Measurements from ENCODE around the gene NDUFA8. TPM values are rescaled to one million over a fixed set of nuclear protein-coding genes. Genes with fewer than 3 reads are reported as not detected.
"Not testable (repeated sequence)": the region's sequence is repeated elsewhere in the genome, so short reads cannot be mapped to it uniquely, and the experiment has no call there.

The NDUFA8 gene
- total RNA-seq, 4 donors from 2014 or later, result 40.6 to 48.0 (median 45.7) TPM

DNA sequence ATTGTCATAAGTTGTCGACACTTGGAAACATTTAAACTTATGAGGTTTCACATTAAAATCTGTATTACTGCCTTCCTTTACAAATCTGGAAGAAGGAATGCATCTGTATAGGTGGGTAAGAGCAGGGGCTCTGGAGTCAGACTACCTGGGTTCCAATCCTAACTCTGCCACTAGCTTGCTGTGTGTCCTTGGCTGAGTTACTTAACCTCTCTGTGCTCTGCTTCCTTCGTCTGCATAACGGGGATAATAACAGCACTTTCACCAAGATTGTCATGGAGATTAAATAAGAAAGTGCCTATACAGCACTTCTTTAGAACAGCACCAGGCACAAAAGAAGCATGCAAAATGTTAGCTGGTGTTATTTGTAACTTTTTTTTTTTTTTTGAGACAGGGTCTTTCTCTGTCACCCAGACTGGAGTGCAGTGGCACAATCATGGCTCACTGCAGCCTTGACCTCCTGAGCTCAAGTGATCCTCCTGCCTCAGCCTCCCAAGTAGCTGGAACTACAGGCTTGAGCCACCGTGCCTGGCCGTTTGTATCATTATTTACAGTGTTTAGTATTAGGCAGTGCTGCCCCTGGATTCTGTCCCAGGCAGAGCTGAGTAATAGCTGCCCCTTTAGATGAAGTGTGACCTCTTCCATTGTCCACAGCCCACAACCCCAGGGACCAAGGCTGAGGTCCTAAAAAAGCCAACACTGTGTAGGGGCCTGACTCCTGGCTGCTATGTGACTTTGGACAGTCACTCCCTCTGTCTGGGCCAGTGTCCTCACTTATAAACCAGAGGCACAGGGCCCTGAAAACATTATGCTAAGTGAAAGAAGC is 41.0 kb downstream of the NDUFA8 start:
- no peaks in the 10 kb centered on the region for H3K9me3 ChIP-seq
- 62 to 64% methylated on average over 5 of the region's 5 CpGs for WGBS, 2 donors
- DNase-seq, result no peak
- H3K4me1 ChIP-seq, result peaks cover 0 to 10% (median 6%) of the 10 kb centered on the region in 3 donors
- peaks cover 0 to 7% (median 0%) of the 10 kb centered on the region in 4 donors for H3K27me3 ChIP-seq
- no peak overlapping the region for H3K27ac ChIP-seq
- TF ChIP-seq, protein P1, sequence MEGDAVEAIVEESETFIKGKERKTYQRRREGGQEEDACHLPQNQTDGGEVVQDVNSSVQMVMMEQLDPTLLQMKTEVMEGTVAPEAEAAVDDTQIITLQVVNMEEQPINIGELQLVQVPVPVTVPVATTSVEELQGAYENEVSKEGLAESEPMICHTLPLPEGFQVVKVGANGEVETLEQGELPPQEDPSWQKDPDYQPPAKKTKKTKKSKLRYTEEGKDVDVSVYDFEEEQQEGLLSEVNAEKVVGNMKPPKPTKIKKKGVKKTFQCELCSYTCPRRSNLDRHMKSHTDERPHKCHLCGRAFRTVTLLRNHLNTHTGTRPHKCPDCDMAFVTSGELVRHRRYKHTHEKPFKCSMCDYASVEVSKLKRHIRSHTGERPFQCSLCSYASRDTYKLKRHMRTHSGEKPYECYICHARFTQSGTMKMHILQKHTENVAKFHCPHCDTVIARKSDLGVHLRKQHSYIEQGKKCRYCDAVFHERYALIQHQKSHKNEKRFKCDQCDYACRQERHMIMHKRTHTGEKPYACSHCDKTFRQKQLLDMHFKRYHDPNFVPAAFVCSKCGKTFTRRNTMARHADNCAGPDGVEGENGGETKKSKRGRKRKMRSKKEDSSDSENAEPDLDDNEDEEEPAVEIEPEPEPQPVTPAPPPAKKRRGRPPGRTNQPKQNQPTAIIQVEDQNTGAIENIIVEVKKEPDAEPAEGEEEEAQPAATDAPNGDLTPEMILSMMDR (IDR thresholded peaks at IDR 0.05), result no peak
- no peak for TF ChIP-seq POLR2A (IDR thresholded peaks at IDR 0.05)
- intact Hi-C loops (cut with DNase I), result no loop called here
- no peak overlapping the region for H3K4me3 ChIP-seq
- no peaks in the 10 kb centered on the region for H3K36me3 ChIP-seq

DNA sequence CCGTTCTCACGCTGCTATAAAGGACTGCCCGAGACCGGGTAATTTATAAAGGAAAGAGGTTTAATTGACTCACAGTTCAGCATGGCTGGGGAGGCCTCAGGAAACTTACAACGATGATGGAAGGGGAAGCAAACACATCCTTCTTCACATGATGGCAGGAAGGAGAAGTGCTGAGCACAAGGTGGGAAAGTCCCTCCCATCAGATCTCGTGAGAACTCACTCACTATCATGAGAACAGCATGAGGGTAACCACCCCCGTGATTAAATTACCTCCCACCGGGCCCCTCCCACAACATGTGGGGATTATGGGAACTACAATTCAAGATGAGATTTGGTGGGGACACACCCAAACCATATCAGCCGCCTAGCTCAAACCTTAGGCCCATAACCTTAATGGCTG is 42.3 kb downstream of the NDUFA8 start:
- H3K9me3 ChIP-seq; H3K4me1 ChIP-seq; intact Hi-C loops (cut with DNase I); H3K27ac ChIP-seq; DNase-seq; H3K27me3 ChIP-seq; H3K4me3 ChIP-seq; H3K36me3 ChIP-seq: not testable (repeated sequence)
- 64 to 78% methylated on average over 8 to 9 of the region's 9 CpGs for WGBS, 2 donors

DNA sequence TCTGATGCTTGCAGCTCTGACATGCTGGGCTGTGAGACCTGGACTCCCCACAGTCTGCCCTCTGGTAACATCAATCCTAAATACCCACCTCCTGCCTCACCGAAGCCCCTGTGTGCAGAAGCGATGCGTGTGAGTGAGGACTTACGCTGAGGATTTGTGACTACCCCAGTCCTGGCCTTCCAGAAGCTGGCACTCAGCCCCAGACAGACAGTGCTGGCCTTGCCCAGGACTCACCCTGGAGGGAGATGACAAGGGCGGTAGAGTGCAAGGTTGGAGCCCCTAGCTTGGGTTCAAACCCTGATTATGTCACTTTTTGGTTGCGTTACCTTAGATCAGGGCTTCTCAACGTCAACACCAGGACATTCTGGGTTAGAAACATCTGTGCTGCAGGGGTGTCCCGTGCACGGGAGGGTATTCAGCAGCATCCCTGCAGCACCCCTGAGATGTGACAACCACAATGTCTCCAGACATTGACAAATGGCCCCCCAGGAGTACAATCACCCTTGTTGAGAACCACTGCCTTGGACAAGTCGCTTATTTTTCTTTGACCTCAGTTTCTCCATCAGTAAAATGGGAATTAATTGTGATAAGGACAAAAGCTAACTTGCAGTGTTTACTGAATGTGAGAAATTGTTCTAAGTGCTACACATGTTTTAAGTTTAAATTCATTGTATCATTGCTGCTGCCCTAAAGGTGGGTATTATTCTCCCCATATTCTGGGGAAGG is 43.0 kb downstream of the NDUFA8 start:
- Histone ChIP-seq H3K4me1 (no peaks in the 10 kb centered on the region), H3K4me3 (no peak overlapping the region), H3K36me3 (no peaks in the 10 kb centered on the region), H3K9me3 (no peaks in the 10 kb centered on the region), H3K27me3 (peaks cover 0 to 7% (median 0%) of the 10 kb centered on the region in 4 donors), H3K27ac (no peak overlapping the region)
- WGBS, 2 donors, result 84 to 85% methylated on average over 5 to 9 of the region's 10 CpGs
- TF ChIP-seq POLR2A (IDR thresholded peaks at IDR 0.05), result no peak
- intact Hi-C loops (cut with DNase I), result no loop called here
- no peak for DNase-seq

DNA sequence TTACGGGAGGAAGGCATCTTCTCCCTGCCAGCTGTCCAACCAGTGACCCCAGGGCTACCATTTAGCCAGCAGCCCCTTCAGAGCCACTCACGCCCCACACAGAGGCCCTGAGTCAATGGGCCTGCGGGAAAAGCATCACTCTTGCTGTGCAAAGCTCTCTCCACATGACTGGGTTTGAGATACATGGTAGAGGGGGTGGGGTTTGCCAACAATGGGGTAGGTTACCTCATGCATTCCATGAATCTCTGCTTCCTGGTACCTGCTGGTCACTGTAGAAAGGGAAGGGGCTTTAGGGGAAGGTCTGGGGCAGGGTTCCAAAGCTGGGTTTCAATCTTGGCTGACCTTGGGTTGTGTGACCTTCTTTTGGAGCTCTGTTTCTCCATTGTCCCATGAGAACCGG is 43.5 kb downstream of the NDUFA8 start:
- no peaks in the 10 kb centered on the region for H3K4me1 ChIP-seq
- no peak for TF ChIP-seq POLR2A (IDR thresholded peaks at IDR 0.05)
- TF ChIP-seq, protein P1 (IDR thresholded peaks at IDR 0.05), result no peak
- no peaks in the 10 kb centered on the region for H3K36me3 ChIP-seq
- DNase-seq, result no peak
- intact Hi-C loops (cut with DNase I), result no loop called here
- no peaks in the 10 kb centered on the region for H3K9me3 ChIP-seq
- 66 to 80% methylated on average over 1 to 3 of the region's 4 CpGs for WGBS, 2 donors
- H3K27ac ChIP-seq, result no peak overlapping the region
- H3K4me3 ChIP-seq, result no peak overlapping the region
- peaks cover 0 to 7% (median 0%) of the 10 kb centered on the region in 4 donors for H3K27me3 ChIP-seq

DNA sequence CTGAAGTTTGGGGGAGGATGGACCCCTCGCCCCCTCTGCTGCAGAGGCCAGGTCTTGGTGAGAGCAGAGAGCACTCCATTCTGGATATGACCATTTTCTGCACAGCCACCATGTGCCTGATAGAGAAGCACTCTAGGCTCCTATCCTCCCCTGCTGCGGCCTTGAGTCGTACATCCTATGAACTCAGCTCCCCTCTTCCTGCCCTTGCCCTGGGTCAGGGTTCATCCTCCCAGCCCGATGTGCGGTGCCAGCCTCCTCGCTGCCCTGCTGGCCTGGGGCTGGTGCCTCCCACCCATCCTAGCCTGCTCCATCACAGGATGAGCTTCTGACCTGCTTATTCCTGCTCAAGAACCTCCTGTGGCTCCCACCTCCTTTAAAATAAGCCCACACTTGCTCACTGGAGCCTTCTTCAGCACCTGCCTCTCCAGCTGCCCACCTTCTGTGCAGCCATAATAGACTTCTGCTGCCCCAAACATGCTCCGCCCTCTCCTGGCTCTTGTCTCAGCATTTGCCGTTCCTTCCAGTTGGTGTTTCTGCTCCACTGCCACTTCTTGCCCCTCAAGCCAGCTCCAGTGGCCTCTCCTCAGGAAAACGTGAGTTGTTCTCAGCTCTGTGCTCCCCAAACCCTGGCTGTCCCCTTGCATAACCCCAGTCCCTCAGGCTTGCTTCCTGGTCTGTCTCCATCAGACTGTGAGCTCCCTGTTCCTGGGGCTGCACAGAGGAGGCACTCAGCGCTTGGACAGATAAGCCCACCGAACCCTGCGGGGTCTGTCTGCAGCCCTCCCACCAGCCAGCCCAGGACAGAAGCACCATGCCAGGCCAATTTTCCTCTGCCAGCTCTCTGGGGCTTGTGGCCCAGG is 44.2 kb downstream of the NDUFA8 start:
- no peak for TF ChIP-seq POLR2A (IDR thresholded peaks at IDR 0.05)
- TF ChIP-seq, protein P1 (IDR thresholded peaks at IDR 0.05), result no peak
- no peaks in the 10 kb centered on the region for H3K36me3 ChIP-seq
- H3K4me1 ChIP-seq, result no peaks in the 10 kb centered on the region
- H3K9me3 ChIP-seq, result no peaks in the 10 kb centered on the region
- H3K27me3 ChIP-seq, result peaks cover 0 to 7% (median 0%) of the 10 kb centered on the region in 4 donors
- H3K27ac ChIP-seq, result no peak overlapping the region
- 54 to 61% methylated on average over 6 to 8 of the region's 12 CpGs for WGBS, 2 donors
- intact Hi-C loops (cut with DNase I), result no loop called here
- DNase-seq, result no peak
- no peak overlapping the region for H3K4me3 ChIP-seq
